ENCODE data around the gene PKD2L2.
"Not testable (repeated sequence)": the region's sequence is repeated elsewhere in the genome, so short reads cannot be mapped to it uniquely, and the experiment has no call there.

Gene PKD2L2

DNA sequence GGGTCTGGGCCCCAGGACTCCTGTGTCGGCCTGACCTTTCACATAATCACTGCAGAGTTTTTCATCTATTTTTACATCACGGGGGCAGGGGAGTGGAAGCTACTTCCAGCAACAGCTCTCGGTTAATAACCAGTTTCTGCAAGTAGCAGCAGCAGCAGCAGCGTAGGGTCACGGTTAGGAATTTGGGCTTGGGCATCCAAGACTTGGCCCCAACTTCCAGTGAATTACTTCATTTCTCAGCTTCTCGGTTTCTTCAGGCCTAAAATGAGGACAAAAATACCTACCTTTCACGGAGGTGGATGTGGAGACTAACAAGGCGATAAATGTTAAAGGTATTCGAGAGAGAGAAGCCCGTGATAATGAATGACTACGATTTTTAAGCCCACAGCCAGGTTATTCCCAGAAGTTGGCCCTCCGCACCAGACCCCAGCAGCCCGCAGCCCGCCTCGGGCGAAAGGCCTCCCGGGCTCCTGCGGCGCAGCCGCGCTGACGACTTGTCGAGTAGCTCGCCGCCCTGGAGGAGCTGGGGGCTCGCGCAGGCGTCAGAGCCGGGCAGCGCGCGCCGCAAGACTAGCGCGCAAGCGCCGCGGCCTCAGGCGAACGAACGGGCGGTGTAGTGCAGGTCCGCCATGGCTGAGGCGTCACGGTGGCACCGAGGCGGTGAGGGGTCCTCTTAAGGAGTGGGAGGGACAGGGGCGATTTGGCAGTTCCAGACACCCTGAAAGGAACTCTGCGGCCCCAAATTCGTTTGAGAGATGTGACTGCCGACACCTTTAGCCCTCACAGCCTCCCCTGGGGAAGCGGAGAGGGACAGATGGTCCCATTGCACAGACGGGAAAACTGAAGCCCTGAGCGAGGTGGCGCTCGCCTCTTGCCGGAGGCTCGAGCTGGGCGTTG lies at the start of gene PKD2L2:
Gene PKD2L2 (plus strand): TSS at position 595 of the 897 bp plus-strand sequence. CDS start 35 bp downstream, at position 630.
- peak; percentile 67 for DNase-seq

DNA sequence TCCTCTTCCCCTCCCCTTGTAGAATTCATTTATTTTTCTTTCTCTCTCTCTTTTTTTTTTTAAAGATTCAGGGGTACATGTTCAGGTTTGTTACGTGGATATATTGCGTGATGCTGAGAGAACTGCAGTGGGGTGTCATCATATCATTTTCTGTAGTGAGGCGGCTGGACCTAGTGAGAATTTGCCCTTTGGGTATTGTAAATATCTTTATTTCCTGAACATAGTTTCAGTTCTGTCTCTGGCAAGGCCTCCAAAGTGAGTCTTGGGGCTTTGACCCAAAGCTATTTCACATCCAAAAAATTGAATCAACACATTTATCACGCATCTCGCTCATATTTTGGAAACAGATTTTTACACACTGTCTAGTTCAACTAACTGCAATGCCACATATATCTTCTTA lies 47.0 kb upstream of the PKD2L2 start:
- no peak for DNase-seq

DNA sequence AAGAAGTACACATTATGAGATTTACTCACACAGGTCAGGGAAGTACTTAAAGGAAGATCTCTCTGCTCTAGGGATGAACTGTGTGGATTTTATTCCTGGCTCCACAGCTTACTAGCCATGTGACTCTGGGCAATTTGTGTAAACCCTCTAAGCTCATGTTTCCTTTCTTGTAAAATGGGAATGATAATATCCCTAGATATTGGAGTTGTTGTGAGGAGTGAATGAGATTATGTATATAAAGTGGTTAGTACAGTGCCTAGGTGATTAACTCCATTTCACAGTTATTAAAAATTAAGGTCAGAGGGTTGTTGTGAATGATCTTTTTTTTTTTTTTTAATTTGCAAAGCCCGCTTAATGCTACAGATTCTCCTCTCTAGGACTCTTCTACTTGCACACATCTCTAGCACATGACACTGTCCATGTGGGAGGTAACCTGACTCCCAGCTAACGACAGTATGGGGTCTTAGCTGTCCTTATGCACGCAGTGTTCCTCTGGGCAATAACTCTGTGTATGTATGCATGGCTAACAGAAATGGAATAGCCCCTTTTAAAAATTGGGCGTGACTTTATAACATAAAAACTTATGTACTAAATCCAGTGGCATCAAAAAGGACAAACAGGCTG lies 45.5 kb upstream of the PKD2L2 start:
- no peak for DNase-seq

DNA sequence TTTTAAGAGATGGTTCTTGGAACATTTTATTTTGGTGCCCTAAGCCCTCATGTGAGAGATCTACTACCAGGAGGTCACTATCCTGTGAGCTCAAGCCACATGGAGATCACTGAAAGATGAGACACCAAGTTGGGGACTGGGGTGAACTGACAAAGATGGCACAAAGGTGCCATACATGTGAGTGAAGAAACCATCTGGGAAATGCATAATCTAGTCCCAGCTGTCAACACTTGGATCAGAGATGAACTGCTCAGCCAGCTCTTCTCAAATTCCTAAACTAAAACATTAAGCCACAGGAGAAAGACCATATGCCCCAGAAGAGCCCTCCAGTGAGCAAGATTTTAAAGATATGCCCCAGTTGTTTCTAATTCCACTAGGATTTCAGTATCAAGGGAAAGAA lies 43.8 kb upstream of the PKD2L2 start:
- DNase-seq = no peak

DNA sequence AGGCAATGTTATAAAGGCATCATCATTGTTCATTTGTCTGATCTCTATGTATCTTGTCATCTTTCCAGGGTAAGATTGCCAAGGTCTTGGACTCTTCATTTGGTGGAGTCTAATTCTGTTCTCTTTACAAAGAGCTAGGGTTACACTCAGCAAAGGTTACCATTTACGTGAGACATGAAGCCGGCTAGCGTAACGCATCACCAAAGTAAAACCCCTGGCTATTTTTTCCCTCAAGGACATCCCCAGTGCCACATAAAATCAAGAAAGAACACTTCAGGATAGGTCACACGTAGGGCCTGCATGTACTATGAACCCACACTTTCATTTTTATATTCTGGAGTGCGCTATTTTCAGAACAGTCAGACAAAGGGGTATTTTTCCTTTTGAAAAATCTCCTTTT lies 41.6 kb upstream of the PKD2L2 start:
- no peak for DNase-seq

DNA sequence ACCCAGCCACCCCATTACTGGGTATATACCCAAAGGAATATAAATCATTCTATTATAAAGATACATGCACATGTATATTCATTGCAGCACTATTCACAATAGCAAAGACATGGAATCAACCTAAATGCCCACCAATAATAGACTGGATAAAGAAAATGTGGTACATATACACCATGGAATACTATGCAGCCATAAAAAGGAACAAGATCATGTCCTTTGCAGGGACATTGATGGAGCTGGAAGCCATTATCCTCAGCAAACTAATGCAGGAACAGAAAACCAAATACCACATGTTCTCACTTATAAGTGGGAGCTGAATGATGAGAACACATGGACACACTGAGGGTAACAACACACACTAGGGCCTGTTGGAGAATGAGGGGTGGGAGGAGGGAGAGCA lies 36.1 kb upstream of the PKD2L2 start:
- DNase-seq = not testable (repeated sequence)

DNA sequence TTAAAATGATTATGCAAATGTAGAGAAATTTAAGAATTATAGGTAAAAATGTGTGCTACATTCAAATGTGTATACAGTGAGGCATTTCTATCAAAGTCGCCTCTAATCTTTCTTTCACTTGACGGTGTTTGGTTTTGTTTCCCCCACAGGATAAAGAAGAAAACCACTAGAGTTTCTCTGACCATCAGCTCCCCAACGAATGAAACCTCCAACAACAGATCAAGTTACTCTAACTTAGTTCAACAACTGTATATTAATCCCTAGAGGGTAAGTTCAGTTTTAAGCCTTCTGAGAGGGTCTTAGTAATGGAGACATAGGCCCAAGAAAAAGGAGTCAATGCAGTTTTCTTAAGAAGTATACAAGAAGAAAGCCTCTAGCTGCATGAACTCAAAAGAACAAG lies 33.1 kb upstream of the PKD2L2 start:
- no peak for DNase-seq

DNA sequence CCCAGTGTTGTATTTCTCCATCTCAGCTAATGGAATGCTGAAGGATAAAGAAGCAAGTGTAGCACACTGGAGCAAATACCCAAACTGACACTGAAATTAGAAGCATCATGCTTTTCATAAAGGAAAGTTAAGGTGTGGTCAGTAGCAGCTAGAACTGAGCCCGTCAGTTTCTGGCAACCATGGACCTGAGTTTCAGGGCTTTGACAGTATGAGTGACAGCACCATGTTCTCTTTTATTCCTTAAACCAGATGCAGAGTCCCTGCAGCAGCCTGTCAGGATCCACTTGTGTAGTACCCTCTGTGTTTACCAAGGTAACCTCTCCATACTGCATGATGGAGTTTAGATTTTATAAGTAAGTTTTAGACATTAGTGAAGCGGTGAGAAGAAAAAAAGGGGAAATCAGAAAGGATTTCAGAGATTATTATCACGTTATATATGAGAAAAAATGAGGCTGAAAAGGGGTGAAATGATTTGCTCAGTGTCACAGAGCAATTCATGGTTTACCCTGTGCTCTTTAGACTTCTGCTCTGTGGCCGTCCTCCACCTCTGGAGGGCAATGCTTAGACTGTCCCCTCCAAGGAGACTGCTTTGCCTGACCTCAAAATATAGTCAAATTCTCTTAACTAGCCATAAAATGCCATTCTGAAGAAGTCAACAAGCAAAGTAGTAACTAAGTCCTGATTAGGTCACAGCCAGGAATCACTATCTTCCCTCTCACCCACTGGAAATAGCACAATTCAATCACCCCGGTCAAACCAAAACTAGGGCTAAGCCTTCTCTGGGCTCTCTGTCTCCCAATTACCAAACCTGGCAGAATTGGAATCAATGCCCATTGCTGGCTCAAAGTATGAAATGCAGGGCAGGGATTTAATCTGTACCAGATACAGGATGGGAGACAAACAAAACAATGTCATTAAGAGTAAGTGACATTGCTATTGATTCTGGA lies 32.1 kb upstream of the PKD2L2 start:
- DNase-seq = no peak

DNA sequence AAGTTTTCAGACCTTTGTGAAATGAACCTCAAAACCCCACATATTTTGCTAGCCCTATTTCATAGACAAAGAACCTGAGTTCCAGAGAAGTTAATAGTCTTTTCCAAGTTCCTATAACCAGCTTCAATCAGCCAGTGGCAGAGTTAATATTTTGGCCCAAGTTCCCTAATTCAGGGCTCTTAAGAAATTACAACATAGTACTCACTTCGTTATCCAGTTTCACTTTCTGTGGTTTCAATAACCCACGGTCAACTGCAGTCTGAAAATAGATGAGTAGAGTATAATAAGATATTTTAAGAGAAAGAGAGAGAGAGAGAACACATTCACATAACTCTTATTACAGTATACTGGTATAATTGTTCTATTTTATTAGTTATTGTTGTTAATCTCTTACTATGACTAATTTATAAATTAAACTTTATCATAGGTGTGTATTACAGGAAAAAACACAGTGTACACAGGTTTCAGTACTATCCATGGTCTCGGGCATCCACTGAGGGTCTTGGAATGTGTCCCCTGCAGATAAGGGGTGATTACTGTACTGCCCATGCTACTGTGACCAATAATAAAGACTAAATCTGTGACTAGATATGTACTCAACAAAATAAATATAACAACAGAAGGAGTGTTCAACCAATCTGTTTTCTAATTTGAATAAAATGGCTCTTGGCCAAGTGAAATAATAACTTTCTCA lies 30.9 kb upstream of the PKD2L2 start:
- DNase-seq = peak; percentile 43

DNA sequence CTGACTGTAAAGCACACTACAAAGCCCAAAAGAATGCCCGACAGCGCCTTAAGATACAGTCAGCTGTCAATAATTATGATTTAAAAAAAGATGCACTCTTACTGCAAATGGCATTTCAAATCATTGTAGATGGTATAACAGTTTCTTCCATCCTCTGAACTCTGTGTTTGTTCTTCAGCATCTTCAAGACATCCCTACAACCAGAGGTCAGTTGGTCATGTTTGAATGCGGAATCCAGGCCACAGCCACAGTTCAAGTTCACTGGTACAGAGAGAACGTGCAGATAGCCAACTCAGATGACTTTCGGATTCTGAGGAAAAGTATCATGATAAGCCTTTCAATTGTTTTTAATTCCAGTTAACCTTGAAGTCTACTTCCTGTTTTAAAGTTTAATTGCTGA lies 30.3 kb upstream of the PKD2L2 start:
- no peak for DNase-seq

DNA sequence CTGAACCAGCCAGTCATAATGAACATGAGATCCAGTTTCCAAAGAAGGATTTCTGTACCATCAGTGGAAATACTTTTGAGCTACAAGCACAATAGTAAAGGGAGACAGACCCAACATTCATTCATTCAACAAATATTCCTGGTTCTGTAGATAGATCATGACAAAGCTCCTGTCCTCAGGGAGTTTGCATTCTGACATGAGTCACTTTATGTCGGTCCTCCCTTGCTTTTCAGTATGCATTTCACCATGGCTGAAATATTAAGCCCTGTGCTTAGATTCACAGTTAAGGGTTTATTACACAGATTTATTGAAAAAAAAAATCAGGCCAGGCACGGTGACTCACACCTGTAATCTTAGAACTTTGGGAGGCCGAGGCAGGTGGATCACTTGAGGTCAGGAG lies 27.0 kb upstream of the PKD2L2 start:
- DNase-seq = no peak

DNA sequence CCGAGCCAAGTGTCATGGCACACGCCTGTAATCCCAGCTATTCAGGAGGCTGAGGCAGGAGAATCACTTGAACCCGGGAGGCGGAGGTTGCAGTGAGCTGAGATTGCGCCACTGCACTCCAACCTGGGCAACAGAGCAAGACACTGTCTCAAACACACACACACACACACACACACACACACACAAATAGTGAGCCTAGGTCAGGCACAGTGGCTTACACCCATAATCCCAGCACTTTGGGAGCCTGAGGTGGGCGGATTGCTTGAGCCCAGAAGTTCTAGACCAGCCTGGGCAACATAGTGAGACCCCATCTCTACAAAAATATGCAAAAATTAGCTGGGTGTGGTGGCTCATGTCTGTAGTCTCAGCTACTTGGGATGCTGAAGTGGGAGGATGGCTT lies 25.6 kb upstream of the PKD2L2 start:
- DNase-seq = not testable (repeated sequence)

DNA sequence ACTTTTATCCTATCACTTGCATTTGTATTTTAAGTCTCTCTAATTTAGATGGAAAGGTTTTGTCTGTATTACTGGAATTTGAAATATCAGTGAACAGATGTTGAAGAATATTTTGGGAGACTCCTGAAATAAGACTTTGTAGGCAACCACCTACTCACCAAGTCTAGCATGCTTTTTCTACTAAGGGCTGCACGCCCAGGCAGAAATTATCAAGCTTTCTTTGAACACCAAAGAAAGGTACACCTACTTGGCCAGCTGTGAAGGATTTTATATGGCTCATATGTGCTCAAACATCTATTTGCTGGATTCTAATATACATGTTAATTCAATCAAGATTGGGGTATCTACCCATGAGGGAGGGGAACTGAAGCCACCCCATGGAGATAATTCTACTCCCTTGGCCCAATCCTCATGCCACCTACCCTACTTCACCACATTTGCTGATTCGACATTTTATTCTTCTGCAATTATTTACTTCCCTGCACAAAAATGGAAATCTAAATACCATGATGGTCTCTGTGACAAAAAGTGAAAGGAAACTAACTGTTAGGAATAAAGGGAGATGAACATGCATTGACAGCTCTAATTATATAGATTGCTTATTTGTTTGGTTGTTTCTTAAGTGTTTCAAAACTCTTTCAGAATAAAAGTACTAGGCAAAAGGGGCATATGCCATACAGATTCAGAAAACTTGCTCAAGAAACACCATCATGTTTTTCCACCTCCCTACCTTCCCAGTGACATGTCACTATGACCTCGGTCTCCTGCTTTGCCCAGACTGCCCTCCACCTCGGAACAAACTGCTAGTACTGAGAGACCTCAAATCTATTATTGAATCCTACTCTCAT lies 22.5 kb upstream of the PKD2L2 start:
- DNase-seq = no peak

DNA sequence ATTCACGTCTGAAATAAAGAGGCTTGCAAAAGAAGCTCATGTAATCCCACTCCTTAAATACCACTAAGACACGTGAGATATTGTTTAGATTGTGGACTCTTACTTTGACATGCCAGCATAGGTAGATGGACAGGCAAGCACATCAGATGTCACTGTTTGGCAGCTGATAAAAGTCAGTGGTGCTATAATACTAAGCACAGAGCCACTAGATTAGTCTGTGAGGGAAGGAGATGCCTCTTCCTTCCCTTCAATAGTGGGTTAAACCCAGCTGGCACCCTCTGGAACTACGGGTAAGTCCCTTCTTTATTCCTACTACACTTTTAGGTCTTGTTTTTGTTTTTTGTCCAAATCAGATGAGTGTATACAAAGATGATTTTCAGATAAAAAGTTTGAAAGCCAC lies 21.6 kb upstream of the PKD2L2 start, which contains the start of gene MYOT:
Gene MYOT (plus strand): TSS at position 197 of the 400 bp plus-strand sequence. CDS start 2,792 bp downstream, outside the sequence.
- DNase-seq = no peak

DNA sequence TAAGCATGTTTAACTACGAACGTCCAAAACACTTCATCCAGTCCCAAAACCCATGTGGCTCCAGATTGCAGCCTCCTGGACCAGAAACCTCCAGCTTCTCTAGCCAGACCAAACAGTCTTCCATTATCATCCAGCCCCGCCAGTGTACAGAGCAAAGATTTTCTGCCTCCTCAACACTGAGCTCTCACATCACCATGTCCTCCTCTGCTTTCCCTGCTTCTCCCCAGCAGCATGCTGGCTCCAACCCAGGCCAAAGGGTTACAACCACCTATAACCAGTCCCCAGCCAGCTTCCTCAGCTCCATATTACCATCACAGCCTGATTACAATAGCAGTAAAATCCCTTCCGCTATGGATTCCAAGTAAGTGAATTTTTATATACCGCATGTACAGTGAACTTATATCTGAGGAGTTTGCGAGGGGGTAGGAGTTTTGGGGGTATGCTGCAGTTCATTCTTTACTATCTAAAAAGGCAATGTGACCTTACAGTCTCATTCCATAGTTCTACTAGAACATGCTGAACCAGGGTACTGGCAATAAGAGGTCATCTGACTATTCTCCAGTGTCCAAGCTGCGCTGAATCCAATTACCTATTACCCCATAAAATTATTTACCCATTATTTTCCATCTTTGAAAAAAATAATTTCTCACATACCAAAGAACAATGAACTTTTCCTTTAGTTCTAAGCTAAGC lies 18.5 kb upstream of the PKD2L2 start:
- DNase-seq = no peak

DNA sequence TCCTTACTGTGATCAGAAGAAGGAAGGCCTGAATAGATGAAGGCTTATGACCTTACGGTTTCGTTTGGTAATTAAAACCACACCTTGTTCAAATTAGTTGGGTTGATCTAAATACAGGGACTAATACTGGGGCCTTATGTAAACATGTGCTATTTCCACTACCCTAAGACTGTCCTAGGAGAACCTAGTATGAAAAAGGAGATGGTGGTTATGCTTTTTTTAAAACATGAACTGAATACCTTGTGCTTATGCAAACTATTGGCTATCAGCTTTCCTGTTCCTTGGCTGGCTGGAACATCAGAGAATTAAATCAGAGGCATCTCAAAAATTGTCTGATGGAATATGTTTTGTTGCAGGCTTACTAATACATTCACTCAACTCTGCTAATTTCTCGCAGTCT lies 17.7 kb upstream of the PKD2L2 start:
- DNase-seq = no peak

DNA sequence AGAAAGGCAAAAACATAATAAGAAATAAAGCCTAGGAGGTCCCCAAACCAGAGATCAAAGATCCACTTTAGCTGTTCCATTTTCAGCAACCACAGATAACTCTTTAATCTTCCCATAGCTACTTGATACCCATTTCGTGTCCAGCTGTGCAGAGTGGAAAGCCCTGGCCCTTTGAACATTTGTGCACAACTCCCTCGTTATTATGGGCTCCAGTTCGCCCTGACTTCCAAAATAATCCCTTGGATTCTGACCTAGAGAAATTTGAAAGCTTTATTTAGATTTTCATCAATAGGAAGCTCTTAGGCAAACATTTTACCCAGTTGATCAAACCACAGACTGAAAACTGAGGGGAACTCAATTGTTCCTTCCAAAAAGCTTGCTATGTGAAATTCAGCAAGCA lies 16.8 kb upstream of the PKD2L2 start:
- no peak for DNase-seq

DNA sequence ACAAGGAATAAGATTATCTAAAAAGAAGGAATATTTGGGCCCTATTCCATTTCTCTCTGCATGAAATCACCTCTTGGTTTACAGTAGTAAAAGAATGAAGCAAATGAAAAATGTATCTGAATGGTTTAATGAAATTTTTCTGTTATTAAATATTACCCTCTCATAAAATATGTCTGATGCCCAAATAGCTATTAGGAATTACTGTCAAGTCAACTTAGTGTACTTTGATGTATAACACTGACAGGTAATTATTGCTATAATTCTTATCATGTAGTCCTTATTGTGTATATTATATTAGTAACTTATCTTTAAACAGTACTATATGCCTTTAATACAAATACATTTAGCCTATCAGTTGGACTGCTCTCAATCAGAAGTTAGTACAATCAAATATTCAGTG lies 13.2 kb upstream of the PKD2L2 start:
- DNase-seq = no peak

DNA sequence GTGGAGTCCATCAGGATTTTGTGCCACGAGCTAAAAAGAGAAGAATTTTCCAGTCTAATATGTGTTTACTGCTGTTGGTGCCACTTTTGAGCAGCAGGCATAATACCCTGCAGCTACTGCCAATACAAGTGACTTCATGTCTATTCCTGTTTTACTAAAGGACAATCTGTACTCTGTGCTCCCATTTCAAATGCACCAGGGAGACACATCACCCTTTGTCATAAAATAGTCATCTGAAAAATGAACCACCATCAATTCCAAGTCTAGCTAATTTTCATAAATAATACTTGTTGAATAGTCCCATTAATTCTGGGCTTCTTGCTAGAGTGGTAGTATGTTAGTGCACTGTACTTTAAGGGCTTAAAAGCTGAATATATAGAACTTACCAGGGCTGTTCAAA lies 8.9 kb upstream of the PKD2L2 start:
- DNase-seq = no peak

DNA sequence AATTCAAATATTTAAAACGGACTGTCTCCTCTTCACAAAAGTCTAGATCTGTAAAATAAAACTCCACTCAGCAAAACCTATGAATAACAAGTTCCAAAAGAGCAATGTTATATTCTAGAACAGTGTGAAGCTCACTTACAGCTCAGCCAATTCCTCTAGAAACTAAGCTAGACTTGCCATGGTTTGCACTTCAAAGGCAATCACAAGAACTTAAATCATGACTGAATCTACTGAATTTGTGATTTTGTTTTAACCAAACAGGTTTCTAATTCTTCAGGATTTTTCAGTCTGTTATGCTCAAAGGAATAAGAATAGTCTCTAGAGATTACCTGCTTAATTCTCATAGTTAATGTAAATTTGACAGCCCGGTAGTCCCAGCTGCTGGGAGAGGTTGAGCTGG lies 1.4 kb upstream of the PKD2L2 start:
- DNase-seq = no peak

DNA sequence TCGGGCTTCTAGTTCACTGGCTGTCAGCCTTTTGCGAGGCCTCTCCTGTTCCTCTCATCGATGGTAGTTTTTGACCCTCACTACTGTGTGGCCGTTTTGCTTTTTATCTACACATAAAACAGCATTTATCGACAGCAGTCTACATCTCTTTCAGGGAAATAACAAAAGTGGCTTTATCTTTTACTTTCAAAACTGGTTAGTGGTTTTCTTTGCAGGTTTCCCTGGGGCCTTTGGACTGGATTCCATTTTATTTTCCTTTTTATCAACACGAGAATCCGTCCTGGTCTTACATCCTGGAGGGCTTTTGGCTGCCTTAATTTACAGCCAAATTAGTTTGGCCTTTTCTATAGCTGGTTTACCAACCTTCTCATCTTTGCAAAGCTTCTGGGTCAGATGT lies 793 bp upstream of the PKD2L2 start:
- no peak for DNase-seq
